DOHH2 (cell line): ENCODE measurements around the gene SPON1.
"Not testable (repeated sequence)": the region's sequence is repeated elsewhere in the genome, so short reads cannot be mapped to it uniquely, and the experiment has no call there.

Experiments used
- H3F3A ChIP-seq: fragments of 200-600 bp; sonication (generic), shearing (Covaris generic); 2 replicates; pipeline ENCODE4 v1.6.0; 2016; ENCODE audit warnings: antibody characterized with exemption, mild to moderate bottlenecking; ENCODE audit not compliant: control insufficient read depth, insufficient read depth
- H3K27ac ChIP-seq: fragments of 200-600 bp; sonication (generic); 2 replicates; pipeline ENCODE4 v1.5.1; 2014; ENCODE audit warnings: low read depth, mild to moderate bottlenecking, low read length, moderate library complexity
- H3K27me3 ChIP-seq: fragments of 200-600 bp; sonication (generic); 2 replicates; pipeline ENCODE4 v1.6.1; 2014; ENCODE audit warnings: mild to moderate bottlenecking, low read length, mixed read lengths; ENCODE audit not compliant: control insufficient read depth
- H3K36me3 ChIP-seq: fragments of 200-600 bp; sonication (generic); 2 replicates; pipeline ENCODE4 v1.6.1; 2014; ENCODE audit warnings: mild to moderate bottlenecking, low read length, moderate library complexity, mixed read lengths; ENCODE audit not compliant: control insufficient read depth
- H3K4me1 ChIP-seq: fragments of 200-600 bp; sonication (generic); 2 replicates; pipeline ENCODE4 v1.6.1; 2014; ENCODE audit warnings: mild to moderate bottlenecking, low read length, mixed read lengths; ENCODE audit not compliant: control insufficient read depth
- H3K4me2 ChIP-seq: fragments of 200-600 bp; sonication (generic); 2 replicates; pipeline ENCODE4 v1.6.0; 2014; ENCODE audit warnings: mild to moderate bottlenecking, low read length, moderate library complexity
- H3K4me3 ChIP-seq: fragments of 200-600 bp; sonication (generic); 2 replicates; pipeline ENCODE4 v1.5.1; 2014; ENCODE audit warnings: mild to moderate bottlenecking, low read length, mixed read lengths
- H3K79me2 ChIP-seq: fragments of 200-600 bp; sonication (generic); 2 replicates; pipeline ENCODE4 v1.6.1; 2014; ENCODE audit warnings: mild to moderate bottlenecking, low read length, mixed read lengths; ENCODE audit not compliant: control insufficient read depth
- H3K9me2 ChIP-seq: fragments of 200-600 bp; sonication (generic); replicated peaks from 2 replicates; pipeline ENCODE4 v1.6.1; 2014; ENCODE audit warnings: mild to moderate bottlenecking, low read length, mixed read lengths; ENCODE audit not compliant: control insufficient read depth
- H3K9me3 ChIP-seq: fragments of 200-600 bp; sonication (generic); 2 replicates; pipeline ENCODE4 v1.6.1; 2014; ENCODE audit warnings: antibody characterized with exemption, low read length, mixed read lengths; ENCODE audit not compliant: control insufficient read depth, insufficient read depth
- H4K20me1 ChIP-seq: fragments of 200-600 bp; sonication (generic); 2 replicates; pipeline ENCODE4 v1.6.0; 2014; ENCODE audit warnings: low read depth, mild to moderate bottlenecking, antibody characterized with exemption, low read length, moderate library complexity; ENCODE audit not compliant: control insufficient read depth, insufficient read depth
- CTCF ChIP-seq: fragments of 200-600 bp; sonication (generic); IDR thresholded peaks from one replicate; pipeline ENCODE4 v1.5.1; 2014; ENCODE audit warnings: antibody characterized with exemption, mild to moderate bottlenecking, low read depth, low read length; ENCODE audit not compliant: poor library complexity, severe bottlenecking
- EZH2phosphoT487 ChIP-seq: fragments of 200-600 bp; sonication (generic); IDR thresholded peaks from 2 replicates; pipeline ENCODE4 v1.6.1; 2017; ENCODE audit warnings: borderline replicate concordance, mild to moderate bottlenecking, antibody characterized with exemption, low read length, moderate library complexity, mixed read lengths

SPON1 gene

GRCh38 chr11:13974631-13975030 is 12.1 kb downstream of the SPON1 start:
- no peak overlapping the region for H3K27ac ChIP-seq
- no peak for TF ChIP-seq CTCF
- no peak for TF ChIP-seq EZH2phosphoT487
- no peaks in the 10 kb centered on the region for H3K9me3 ChIP-seq
- H3F3A ChIP-seq: no peaks in the 10 kb centered on the region
- no peak overlapping the region for H3K4me2 ChIP-seq
- peaks cover 15% of the 10 kb centered on the region; the same call in 1 of the 2 replicates for H3K27me3 ChIP-seq
- no peaks in the 10 kb centered on the region for H3K4me1 ChIP-seq
- no peaks in the 10 kb centered on the region for H3K9me2 ChIP-seq
- H3K4me3 ChIP-seq: no peak overlapping the region
- H3K79me2 ChIP-seq: no peaks in the 10 kb centered on the region
- no peaks in the 10 kb centered on the region for H3K36me3 ChIP-seq
- no peaks in the 10 kb centered on the region for H4K20me1 ChIP-seq

GRCh38 chr11:13983081-13983751 is 20.7 kb downstream of the SPON1 start:
- Histone ChIP-seq H4K20me1 (no peaks in the 10 kb centered on the region), H3F3A (no peaks in the 10 kb centered on the region), H3K4me2 (no peak overlapping the region), H3K79me2 (no peaks in the 10 kb centered on the region), H3K4me1 (no peaks in the 10 kb centered on the region), H3K9me3 (no peaks in the 10 kb centered on the region), H3K4me3 (no peak overlapping the region), H3K9me2 (no peaks in the 10 kb centered on the region), H3K27me3 (no peaks in the 10 kb centered on the region), H3K27ac (no peak overlapping the region), H3K36me3 (no peaks in the 10 kb centered on the region)
- TF ChIP-seq EZH2phosphoT487 (no peak), CTCF (no peak)

GRCh38 chr11:13984616-13985450 is 22.3 kb downstream of the SPON1 start:
- Histone ChIP-seq H3K9me2 (no peaks in the 10 kb centered on the region), H4K20me1 (no peaks in the 10 kb centered on the region), H3K4me1 (no peaks in the 10 kb centered on the region), H3K27ac (no peak overlapping the region), H3K27me3 (no peaks in the 10 kb centered on the region), H3K9me3 (no peaks in the 10 kb centered on the region), H3K4me3 (no peak overlapping the region), H3K36me3 (no peaks in the 10 kb centered on the region), H3K79me2 (no peaks in the 10 kb centered on the region), H3F3A (no peaks in the 10 kb centered on the region), H3K4me2 (no peak overlapping the region)
- no peak for TF ChIP-seq CTCF
- no peak for TF ChIP-seq EZH2phosphoT487

- H3K4me3 ChIP-seq, H3K9me3 ChIP-seq, H3F3A ChIP-seq, H3K27ac ChIP-seq, H3K36me3 ChIP-seq, H3K79me2 ChIP-seq, H3K4me1 ChIP-seq, H3K27me3 ChIP-seq, H3K9me2 ChIP-seq, H4K20me1 ChIP-seq, H3K4me2 ChIP-seq: not testable (repeated sequence)
These were observed 24.2 kb downstream of the SPON1 start for GRCh38 chr11:13986695-13987094.

- not testable (repeated sequence) for H4K20me1 ChIP-seq, H3K4me1 ChIP-seq, H3K4me3 ChIP-seq, H3K27me3 ChIP-seq, H3K27ac ChIP-seq, H3K36me3 ChIP-seq, H3K4me2 ChIP-seq, H3F3A ChIP-seq, H3K9me2 ChIP-seq, H3K79me2 ChIP-seq, H3K9me3 ChIP-seq
These were observed 29.8 kb downstream of the SPON1 start for GRCh38 chr11:13992158-13992856.
